K562 (cell line): ENCODE results near the gene CACYBP. TPM values are rescaled to one million over a fixed set of nuclear protein-coding genes. Genes with fewer than 3 reads are reported as not detected.

ENCODE experiments used
- ARID1B ChIP-seq: fragments of 450-650 bp; IDR thresholded peaks from 2 replicates; pipeline ENCODE4 v1.6.1; 2016; ENCODE audit warnings: antibody characterized with exemption, mild to moderate bottlenecking, inconsistent platforms
- E2F4 ChIP-seq: sonication (generic); formaldehyde crosslinking; IDR thresholded peaks from 2 replicates; pipeline ENCODE4 v1.8.0; 2022; ENCODE audit warnings: mild to moderate bottlenecking, low read depth, missing genetic modification reagents
- ELK3 ChIP-seq: fragments of 450-650 bp; formaldehyde crosslinking; IDR thresholded peaks from 2 replicates; pipeline ENCODE4 v1.4.0; 2020; ENCODE audit warnings: mild to moderate bottlenecking
- FOXP1 ChIP-seq: sonication (generic); formaldehyde crosslinking; IDR thresholded peaks from 2 replicates; pipeline ENCODE4 v1.8.0; 2022; ENCODE audit warnings: mild to moderate bottlenecking, missing genetic modification reagents
- GABPA ChIP-seq: fragments of 200-800 bp; sonication (Bioruptor generic); conservative IDR thresholded peaks from 2 replicates; pipeline ENCODE4 v1.6.1; 2016; ENCODE audit warnings: low read depth, missing genetic modification characterization, missing compliant biosample characterization
- KDM1A ChIP-seq, 2 experiments: fragments of 450-650 bp; IDR thresholded peaks; 2 replicates each; pipeline ENCODE4 v1.6.1; 2016; ENCODE audit warnings: mild to moderate bottlenecking in 2 of 2
- MAFG ChIP-seq: fragments of 450-650 bp; conservative IDR thresholded peaks from 2 replicates; pipeline ENCODE4 v1.6.1; 2016; ENCODE audit warnings: missing genetic modification characterization, missing compliant biosample characterization
- MYBL2 ChIP-seq, 2 experiments: fragments of 450-650 bp in 1 of 2; sonication (generic) in 1 of 2; formaldehyde crosslinking in 1 of 2; IDR thresholded peaks; 2 replicates each; pipeline versions ENCODE4 v1.6.1 to v1.8.1; 2017 to 2022; ENCODE audit warnings: borderline replicate concordance in 1 of 2, inconsistent platforms in 1 of 2, low read depth in 1 of 2, mild to moderate bottlenecking in 1 of 2, missing genetic modification reagents in 1 of 2, moderate library complexity in 1 of 2
- NR2F6 ChIP-seq: fragments of 450-650 bp; formaldehyde crosslinking; IDR thresholded peaks from 2 replicates; pipeline ENCODE4 v1.4.0; 2020; ENCODE audit warnings: mild to moderate bottlenecking
- RERE ChIP-seq: sonication (generic); formaldehyde crosslinking; IDR thresholded peaks from 2 replicates; pipeline ENCODE4 v1.8.0; 2023; ENCODE audit warnings: missing genetic modification reagents, mild to moderate bottlenecking, borderline replicate concordance
- SP1 ChIP-seq: sonication (generic); formaldehyde crosslinking; IDR thresholded peaks from 2 replicates; pipeline ENCODE4 v1.8.1; 2022; ENCODE audit warnings: mild to moderate bottlenecking, missing genetic modification reagents
- TFAM ChIP-seq: fragments of 250-450 bp; sonication (Bioruptor Pico); conservative IDR thresholded peaks from 2 replicates; pipeline ENCODE4 v1.5.0; 2021; ENCODE audit warnings: mild to moderate bottlenecking, moderate library complexity
- ZNF311 ChIP-seq: fragments of 250-450 bp; sonication (Bioruptor Pico); IDR thresholded peaks from 2 replicates; pipeline ENCODE4 v1.4.0; 2020; ENCODE audit warnings: mild to moderate bottlenecking, moderate library complexity
- ZNF431 ChIP-seq: sonication (generic); formaldehyde crosslinking; IDR thresholded peaks from 2 replicates; pipeline ENCODE4 v1.8.0; 2022; ENCODE audit warnings: mild to moderate bottlenecking, missing genetic modification reagents
- ZNF79 ChIP-seq: fragments of 250-450 bp; sonication (Bioruptor Pico); IDR thresholded peaks from 2 replicates; pipeline ENCODE4 v1.4.0; 2020; ENCODE audit warnings: low read depth, mild to moderate bottlenecking, moderate library complexity
- polyA plus RNA-seq, 8 experiments: library from polyadenylated mRNA; depleted of rRNA in 4 of 8; stranded (reverse) in 5 of 8; unstranded in 3 of 8; fragments of >200 nt; fragmentation: Nextera tagmentation in 2 of 8; fragmentation: Illumina TruSeq in 1 of 8; extraction: Ambion mirVana in 2 of 8; extraction: Trizol in 1 of 8; gene quantifications; 2 replicates each; pipeline versions ENCODE4 v1.2.1 to v1.2.3, GENCODE V29; 2011 to 2014; ENCODE audit warnings: inconsistent platforms in 1 of 8, missing spikeins in 1 of 8
- total RNA-seq, 7 experiments: library from RNA; depleted of rRNA in 6 of 7; stranded (reverse); fragments of >200 nt in 6 of 7; fragmentation: Illumina TruSeq in 2 of 7; extraction: Trizol in 2 of 7; gene quantifications; 2 replicates each; pipeline versions ENCODE4 v1.2.1 to v1.2.3, GENCODE V29; 2011 to 2021; ENCODE audit warnings: low replicate concordance in 1 of 7
- TF ChIP-seq, protein P1 (sequence below): sonication (generic); formaldehyde crosslinking; IDR thresholded peaks from 2 replicates; pipeline ENCODE4 v1.8.1; 2022; ENCODE audit warnings: missing genetic modification reagents
- TF ChIP-seq, protein P2 (sequence below), 2 experiments: fragments of 450-650 bp in 1 of 2; sonication (generic) in 1 of 2; formaldehyde crosslinking; conservative IDR thresholded peaks; 2 replicates each; pipeline versions ENCODE4 v1.4.0 to v1.8.1; 2020 to 2022; ENCODE audit warnings: mild to moderate bottlenecking in 1 of 2, missing genetic modification reagents in 1 of 2

CACYBP gene
- total and polyA plus RNA-seq, 9 of the 15 experiments (the other 6 are each of a cell fraction or from before 2014, with no cell fraction given): 147 to 1,576 (median 488) TPM

DNA sequence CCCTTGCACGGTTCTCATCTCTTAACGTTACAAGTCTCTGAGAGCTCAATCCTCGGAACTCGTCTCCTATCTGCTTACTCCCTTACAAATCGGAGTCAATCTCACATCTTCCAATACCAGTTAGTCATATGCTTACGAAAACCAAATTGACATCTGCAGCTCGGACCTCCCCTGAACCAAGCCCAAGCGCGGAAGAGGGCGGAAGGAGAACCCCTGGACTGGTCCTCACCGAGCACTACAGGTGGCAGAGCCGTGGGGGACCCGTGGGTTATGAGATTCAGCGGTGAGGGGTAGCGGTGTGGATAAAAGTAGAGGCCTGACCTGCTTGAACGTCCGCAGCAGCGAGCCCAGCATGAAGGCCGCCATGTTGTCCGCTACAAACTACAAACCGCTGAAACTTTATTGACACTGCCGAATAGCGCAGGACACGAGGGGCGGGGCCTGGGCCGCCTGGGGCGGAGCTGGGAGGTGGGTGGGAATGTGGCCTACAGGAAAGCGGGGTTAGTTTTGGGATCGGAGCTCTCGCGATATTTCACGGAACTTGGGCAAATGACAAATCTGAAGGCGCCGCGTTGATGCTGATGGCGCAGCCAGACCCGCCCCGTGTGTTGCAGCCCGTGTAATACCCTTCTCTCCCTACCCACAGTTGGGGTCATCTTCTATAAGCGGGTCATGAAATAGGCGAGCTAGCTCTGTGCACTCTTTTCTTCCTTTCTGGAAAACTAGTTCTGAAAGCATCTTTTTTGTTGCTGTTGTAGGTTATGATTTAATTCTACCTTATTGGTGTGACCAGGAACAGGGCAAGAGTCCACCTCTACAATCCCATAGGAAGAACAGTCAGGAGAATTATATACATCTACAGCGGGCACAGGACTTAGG lies 23.5 kb downstream of the CACYBP start, which contains the start of gene MRPS14 (continued):
- TF ChIP-seq RERE: no peak
- TF ChIP-seq ZNF431 (CRISPR knock-in tag): peak; percentile 87
- TF ChIP-seq FOXP1: peak; percentile 83; the same call in 1 of the 2 replicates
- TF ChIP-seq ELK3 (CRISPR knock-in tag): no peak
- TF ChIP-seq ARID1B: no peak
- no peak for TF ChIP-seq KDM1A (IDR thresholded peaks at IDR 0.05)
- TF ChIP-seq, protein P1, sequence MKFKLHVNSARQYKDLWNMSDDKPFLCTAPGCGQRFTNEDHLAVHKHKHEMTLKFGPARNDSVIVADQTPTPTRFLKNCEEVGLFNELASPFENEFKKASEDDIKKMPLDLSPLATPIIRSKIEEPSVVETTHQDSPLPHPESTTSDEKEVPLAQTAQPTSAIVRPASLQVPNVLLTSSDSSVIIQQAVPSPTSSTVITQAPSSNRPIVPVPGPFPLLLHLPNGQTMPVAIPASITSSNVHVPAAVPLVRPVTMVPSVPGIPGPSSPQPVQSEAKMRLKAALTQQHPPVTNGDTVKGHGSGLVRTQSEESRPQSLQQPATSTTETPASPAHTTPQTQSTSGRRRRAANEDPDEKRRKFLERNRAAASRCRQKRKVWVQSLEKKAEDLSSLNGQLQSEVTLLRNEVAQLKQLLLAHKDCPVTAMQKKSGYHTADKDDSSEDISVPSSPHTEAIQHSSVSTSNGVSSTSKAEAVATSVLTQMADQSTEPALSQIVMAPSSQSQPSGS (CRISPR knock-in tag): no peak
- TF ChIP-seq MAFG (tag): no peak
- TF ChIP-seq SP1 (CRISPR knock-in tag): peak; percentile 98
- no peak for TF ChIP-seq MYBL2 (IDR thresholded peaks at IDR 0.05; ENCODE audit: low read depth)
- TF ChIP-seq MYBL2 (CRISPR knock-in tag; IDR thresholded peaks at IDR 0.05; ENCODE audit: borderline replicate concordance): no peak
- no peak for TF ChIP-seq ZNF79 (CRISPR knock-in tag)
- TF ChIP-seq GABPA (tag): peak; percentile 61
- TF ChIP-seq, protein P2, sequence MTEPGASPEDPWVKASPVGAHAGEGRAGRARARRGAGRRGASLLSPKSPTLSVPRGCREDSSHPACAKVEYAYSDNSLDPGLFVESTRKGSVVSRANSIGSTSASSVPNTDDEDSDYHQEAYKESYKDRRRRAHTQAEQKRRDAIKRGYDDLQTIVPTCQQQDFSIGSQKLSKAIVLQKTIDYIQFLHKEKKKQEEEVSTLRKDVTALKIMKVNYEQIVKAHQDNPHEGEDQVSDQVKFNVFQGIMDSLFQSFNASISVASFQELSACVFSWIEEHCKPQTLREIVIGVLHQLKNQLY (CRISPR knock-in tag; conservative IDR thresholded peaks at IDR 0.05): no peak
- TF ChIP-seq E2F4 (CRISPR knock-in tag): no peak
- TF ChIP-seq TFAM (CRISPR knock-in tag): no peak
- no peak for TF ChIP-seq ZNF311 (CRISPR knock-in tag)
- TF ChIP-seq NR2F6: no peak; the same call in 1 of the 2 replicates
